Measurements from ENCODE around the gene LTO1.
A peak's percentile ranks its signal among the peaks of the same experiment; 100 is the strongest.

Gene LTO1, protein sequence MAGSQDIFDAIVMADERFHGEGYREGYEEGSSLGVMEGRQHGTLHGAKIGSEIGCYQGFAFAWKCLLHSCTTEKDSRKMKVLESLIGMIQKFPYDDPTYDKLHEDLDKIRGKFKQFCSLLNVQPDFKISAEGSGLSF

DNA sequence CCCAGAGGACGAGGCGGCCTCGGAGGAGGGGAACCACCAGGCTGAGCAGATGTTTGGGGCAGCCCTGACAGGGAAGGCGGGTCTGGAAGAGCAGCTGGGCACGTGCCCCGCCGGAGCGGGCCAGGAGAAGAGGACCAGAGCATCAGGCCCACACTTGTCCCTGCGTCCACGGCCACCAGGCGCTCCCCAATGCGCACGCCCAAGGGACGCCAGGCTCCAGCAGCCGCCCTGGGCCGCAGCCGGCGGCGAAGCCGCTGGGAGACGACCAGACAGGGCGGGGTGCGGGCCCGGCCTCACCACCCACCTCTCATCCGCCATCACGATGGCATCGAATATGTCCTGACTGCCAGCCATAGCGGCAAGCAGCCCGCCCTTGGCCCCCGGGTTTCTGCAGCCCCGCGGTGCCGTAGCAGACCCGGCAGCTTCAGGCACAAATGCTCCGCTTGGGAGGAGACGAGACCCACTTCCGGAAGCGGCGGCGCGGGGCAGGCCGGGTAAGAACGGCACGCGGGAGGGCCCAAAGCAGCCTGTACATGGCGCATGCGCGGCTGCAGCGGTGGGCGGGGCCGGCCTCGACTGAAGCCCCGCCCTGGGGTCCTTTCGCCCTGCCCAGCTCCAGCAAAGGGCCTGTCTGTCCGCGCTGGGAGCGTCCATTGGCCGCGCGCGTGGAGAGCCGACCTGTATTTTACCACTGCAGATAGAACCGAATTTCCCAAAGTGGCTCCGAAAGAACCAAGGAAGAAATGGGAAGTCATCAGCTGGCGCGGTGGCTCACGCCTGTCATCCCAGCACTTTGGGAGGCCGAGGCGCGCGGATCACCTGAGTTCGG is at the start of gene LTO1:
Gene LTO1, minus strand, starts transcription at position 468 of the 829 bp plus-strand sequence. Its CDS starts 114 bp downstream, at position 354.
- DNase-seq = peak; percentile 88

DNA sequence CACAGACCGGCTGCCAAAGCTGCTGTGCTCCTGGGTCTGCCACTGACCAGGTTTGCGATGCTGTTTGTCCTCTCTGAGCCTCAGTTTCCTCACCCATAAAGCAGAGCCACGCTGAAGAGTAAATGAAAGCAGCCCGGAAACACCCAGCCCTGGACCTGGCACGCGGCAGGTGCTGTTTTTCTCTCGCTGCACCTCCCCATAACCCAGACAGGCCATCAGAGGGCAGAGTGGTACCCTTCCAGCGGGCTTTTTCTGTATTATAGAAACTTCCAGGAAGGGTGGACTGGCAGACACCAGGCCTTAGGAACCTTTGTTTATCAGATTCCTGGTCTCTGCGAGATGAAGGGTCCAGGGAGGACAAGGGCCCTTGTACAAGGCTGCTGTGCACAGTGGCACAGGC is 46.6 kb upstream of the LTO1 start:
- no peak for DNase-seq

DNA sequence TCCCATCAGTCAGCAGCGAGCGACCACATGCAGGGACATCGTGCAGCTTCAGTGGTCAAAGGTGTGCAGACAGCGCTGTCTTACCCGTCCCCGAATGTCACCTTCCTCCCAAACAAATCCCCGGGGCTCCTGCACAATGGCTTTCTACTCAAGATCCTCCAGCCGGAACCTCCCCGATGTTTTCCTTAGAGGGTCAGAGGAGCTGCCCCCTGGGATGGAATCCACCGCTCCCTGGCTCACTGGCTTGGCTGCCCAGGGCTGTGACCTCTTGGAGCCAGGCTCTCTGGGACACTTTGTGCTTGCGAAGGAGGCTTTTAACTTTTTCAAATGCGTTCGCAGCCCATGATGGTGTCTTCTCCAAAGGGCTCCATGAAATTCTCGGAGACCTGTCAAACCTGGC is 46.0 kb upstream of the LTO1 start:
- no peak for DNase-seq

DNA sequence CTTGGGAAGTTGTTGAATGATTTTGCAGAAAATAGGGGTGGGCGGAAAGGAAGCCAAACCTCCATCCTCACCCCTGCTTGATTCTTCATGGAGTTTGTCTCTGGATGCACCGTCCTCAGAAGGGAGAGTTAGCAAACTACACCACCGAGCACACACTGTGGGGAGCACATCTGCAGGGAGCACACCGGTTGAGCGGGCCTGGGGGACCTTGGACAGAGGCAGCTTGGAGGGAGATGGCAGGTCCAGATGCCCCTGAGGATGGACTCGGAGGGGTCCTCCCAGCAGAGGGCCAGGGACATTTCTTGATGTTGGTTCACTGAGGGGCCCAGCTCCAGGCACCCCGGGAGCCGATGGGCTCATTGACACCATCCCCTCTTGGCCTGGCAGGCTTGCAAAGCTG is 43.8 kb upstream of the LTO1 start:
- DNase-seq = no peak

DNA sequence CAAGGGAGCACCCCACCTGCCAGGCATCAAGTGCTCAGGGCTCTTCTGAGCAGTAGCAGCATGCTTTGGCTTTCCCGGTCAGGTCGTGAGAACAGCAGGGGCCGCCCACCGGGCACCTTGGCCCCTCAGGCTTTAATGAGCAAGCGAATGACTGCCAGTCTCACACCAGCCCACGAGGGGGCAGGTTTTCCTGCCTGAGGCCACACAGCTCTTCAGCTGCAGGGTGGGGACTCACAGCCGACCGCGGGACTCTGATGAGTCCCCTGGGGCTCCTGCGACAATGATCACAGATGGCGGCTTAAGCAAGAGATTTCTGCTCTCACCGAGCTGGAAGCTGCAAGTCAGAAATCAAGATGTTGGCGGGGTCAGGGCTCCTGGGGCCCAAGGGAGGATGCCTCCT is 43.0 kb upstream of the LTO1 start:
- DNase-seq = peak; percentile 70

DNA sequence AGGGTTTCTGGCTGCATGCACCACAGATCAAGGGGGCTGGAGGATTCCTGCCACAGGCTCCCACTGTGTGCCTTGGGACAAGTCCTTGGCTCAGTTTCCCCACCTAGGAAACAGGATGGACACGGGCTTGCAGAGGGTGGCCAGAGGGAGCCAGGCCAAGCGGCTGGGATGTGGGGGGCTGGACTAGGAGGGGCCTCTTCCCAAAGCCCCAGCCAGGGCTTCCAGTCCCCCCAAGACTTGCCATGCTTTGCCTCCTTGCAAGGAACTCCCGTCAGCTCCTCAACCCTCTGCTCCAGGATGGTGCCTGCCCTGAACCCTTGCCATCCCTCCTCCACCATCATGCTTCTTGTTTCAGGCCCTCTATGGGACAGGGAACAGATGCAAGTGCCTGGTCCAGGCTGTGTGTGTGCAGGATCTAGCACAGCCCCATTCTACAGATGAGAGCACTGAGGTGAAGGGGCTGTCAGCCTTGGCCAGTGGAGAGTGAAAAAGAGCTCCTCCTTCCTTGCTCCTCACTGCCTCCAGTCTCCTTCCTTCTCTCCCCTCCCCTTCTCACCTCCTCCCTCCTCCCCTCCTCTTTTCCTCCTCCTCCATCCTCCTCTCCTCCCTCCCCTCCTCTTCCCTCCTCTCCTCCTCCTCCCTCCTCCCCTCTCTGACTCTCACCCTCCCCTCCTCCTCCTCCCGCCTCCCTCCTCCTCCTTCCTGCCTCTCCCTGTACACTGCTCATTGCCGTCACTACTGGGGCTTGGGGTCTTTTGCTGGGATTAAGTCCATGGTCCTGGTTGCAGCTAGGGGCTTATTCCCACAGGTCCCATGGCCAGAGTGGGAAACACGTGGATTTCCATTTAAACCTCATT is 42.0 kb upstream of the LTO1 start:
- DNase-seq = no peak

DNA sequence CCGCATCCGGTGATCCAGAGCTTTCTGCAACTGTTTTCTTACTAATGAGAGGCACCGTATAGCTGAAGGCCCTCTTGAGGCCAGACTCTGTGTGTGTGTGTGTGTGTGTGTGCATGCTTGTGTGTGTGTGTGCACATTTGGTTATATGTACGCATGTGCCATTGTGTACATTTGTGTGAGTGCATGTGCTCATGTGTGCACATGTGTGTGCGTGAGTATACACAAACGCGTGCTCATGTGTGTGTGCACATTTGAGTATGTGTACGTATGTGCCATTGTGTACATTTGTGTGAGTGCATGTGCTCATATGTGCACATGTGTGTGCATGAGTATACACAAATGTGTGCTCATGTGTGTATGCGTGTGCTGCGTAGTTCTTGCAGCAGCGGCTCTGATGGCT is 40.9 kb upstream of the LTO1 start:
- no peak for DNase-seq

DNA sequence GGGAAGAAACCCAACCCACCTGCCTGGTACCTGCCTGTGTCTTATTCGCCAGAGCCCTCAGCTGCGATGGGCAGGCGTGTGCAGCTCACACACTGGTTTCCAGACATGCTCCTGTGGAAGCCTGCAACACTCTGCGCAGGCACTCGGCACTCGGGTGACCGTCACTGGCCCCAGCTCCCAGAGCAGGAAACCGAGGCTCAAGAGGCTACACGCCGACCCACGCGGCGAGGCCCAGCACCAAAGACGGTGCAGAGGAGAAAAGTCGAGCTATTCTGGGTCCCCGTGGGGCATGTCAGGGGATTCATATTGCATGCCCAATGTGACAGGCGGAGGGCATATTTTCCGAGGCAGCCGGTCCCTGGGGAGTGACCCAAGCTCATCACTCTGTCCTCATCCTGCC is 40.3 kb upstream of the LTO1 start:
- DNase-seq = no peak

DNA sequence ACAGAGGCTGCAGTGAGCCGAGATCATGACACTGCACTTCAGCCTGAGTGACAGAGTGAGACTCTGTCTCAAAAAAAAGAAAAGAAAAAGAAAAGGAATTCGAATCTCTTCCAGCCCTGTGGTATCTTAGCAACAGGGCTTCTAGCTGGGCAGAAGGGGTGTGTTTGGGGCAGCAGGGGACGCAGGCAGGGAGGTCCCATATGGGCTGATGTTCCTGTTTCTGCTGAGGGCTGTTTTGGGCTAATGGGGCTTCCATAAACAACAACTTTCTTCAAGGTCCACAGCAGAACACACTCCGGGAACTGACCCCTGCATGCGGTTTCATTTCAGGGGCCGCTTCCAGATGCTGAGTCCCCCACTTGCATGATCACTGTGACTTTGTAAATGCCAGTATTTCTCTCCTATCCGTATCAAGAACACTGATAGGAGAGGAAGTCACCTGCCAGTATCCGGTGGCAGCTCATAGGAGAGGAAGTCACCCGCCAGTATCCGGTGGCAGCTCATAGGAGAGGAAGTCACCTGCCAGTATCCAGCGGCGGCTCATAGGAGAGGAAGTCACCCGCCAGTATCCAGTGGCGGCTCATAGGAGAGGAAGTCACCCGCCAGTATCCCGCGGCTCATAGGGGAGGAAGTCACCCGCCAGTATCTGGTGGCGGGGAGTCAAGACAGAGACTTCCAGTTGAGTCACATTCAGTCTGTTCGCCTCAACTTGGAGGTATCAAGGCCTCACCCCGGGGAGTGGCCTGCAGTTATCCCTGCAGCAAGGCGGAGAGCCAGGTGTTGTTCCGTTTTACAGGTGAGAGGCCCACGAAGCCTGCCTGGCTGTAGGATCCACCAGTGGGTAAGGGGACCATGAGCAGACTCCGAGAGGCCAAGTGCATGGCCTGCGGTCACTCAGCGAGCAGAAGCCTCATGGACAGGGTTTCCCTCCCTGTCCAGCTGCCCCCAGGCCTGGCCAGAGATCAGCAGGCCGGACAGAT is 37.0 kb upstream of the LTO1 start:
- DNase-seq = no peak

DNA sequence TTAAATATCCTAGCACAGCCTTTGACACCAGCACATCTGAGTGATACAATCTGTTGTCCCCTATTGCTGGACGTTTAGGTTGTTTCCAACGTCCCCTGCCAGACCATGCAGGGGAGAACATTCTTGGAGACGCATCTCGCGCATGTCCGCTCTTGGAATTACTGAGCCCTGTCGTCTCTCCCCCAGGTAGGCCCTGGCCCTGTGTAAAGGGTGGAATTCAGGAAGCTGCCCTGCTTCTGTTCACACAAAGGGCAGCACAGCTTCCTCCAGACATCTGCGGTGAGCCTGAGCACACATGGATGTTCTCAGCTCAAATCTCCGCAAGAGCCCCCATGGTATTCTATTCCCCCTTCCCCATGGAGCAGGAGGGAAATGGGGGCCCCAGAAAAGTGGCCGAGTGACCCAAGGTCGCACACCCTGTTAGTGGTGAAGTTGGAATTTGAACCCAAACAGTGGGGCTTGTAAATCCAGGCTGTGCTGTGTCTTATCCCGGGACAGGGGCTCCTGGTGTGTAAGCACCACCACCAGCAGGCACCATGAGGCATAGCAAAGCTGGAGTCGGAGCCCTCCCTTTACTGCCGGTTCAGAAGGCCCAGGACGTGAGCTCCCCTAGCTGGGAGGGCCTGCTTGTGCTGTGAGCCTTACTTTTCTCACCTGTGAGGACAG is 33.7 kb upstream of the LTO1 start:
- no peak for DNase-seq

DNA sequence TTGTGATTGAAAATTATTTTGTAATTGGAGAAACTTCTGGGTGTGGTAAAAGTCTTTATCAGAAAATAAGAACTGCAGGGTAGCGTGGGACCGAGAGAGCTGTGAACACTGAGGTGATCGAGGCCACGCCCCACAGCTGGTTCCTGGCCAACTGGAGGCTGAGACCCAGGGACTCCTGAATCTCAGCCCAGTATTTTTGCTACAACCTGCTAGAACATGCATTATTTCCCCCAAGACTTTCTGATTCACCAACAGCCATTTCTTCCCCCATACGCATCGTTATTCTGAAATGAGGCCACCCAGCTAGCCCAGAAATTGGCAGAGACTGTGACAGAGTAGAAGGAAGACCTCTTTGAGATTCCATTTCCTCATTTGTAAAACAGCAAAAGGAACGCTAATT is 32.0 kb upstream of the LTO1 start:
- DNase-seq = peak; percentile 37

DNA sequence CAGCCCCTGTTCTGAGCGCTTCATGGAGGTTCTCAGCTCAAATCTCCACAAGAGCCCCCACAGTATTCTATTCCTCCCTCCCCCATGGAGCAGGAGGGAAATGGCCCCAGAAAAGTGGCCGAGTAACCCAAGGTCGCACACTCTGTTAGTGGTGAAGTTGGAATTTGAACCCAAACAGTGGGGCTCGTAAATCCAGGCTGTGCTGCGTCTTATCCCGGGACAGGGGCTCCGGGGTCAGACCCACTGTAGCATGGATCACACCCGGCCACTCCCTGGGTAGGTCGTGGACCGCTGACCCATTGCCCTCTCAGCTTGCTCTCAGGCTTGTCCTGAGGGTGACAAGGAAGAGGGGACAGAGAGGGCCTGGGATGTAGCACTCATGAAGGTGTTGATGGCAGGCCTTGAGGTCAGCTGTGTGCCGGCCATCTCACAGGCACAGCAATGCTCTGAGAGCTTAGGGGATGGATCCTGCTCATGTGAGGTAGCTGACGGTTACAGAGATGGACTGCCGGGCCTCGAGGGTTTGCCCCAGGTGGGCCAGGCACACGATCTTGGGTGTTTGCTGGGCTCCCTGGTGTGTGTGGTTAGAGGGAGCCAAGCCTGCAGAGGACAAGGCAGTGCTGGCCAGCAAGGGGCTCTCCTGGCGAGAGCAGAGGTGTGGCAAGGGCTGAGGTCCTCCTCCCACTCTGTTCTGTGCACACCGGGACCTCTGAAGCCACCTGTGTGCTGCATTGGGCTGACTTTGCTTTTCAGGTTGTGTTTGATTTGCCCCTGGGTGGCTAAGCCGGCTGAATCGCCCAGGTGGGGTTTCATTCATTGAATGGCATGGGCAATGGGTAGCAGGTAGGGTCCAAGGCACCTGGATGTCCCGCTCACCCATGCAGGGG is 31.0 kb upstream of the LTO1 start:
- no peak for DNase-seq

DNA sequence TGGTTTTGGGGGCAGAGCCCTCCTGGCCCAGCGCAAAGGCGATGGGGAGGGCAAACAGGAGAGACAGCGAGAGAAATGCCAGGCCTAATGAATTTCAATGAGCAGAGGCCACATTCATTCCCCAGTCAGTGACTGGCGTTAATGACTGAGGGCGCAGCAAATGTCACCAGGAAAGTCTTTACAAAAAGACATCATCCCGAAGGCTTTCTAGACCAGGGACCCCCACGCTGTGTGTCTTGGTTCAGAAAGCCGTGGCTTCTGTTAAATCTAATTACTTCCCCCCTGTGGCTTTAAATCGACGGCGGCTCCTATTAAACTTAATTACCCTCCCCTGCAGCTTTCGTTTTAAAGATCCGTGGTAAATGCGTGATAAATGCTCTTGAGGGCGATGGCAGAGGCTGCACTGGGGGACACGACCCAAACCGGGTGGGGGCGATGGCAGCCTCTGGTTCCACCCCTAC is 30.2 kb upstream of the LTO1 start:
- DNase-seq = no peak

DNA sequence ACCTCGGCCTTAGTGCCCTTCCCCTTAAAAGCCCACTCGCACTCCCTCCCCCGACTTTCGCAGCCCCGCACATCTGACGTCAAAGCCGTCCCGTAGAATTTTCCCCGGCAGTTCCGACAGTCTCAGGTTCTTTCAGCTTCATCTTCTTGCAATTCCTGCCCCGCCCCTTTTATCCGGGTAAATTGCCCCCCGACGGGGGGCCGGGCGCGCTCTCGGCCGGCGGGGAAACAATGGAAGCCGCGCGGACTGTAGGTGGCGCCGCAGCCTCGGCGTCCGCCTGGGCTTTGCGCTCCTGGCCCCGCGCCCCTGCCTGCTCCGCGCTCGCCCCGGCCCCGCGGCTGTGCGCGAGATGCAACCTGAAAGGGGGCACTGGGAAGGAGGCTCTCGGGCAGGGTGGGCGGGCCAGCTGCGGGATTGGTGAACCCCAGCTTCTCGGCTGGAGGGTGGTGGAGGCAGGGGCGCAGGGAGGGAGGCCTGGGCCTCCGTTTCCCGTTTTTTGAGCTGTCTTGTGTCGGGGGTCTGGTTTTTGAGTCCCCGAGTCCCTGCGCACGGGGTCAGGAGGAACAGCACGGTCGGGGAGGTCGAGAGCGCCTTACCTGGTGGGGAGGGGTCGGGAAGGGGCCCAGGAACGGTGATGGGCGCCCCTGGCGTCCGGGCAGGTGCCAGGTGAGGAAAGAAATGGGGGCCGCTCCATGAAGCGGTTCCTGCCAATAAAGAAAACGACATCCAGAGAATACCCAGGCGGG is 29.5 kb upstream of the LTO1 start:
- DNase-seq = peak; percentile 53

DNA sequence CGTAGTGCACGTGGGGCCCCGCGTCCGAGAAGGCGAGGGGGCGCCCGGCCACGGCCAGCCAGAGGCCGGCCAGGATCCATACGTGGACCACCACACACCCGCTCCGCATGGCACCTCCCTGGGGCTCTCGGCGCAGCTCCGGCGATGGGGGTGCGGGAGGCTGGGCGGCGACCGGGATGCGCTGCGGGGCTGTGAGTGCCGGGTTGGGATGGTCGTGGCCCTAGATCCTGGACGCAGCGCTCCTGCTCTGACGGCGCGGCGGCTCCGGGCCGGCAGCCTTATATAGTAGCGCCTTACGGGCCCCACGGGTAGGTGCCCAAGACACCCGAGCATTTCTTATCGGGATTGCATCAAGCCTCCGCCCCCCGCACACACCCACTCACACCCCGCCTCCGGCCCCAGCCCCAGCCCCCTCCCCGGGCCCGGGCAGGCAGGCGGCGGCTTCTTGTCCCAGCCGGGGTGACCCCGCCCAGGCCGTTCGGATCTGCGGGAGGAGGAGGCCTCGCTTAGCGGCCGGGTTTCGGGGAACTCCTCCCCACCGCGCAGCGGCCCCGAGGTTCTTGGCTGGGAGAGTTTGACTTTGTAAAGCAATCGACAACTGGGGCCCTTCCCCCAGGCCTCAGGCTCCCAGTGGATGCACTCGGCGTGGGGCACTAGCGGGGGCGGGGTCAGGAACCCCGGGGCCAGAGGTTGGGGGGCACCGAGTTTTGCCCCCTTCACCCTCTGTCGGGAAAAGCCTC is 28.8 kb upstream of the LTO1 start, which contains the start of gene FGF19:
Gene FGF19, minus strand, starts transcription at position 255 of the 740 bp plus-strand sequence. Its CDS starts 146 bp downstream, at position 109.
- no peak for DNase-seq

DNA sequence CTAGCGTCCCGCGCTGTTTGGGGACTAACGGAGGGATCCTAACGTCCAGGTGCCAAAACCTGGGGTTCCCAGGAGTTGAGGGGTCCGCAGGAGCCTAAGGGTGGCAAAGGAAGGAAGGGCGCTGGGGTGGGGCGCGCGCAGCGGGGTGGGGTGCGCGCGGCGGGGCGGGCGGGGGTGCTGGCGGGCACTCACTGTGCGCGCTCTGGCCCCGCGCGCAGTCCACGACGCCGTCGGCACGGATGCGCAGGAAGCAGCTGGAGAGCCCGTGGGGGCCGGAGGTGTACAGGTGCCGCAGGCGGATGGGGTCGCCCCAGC is 28.3 kb upstream of the LTO1 start:
- no peak for DNase-seq

DNA sequence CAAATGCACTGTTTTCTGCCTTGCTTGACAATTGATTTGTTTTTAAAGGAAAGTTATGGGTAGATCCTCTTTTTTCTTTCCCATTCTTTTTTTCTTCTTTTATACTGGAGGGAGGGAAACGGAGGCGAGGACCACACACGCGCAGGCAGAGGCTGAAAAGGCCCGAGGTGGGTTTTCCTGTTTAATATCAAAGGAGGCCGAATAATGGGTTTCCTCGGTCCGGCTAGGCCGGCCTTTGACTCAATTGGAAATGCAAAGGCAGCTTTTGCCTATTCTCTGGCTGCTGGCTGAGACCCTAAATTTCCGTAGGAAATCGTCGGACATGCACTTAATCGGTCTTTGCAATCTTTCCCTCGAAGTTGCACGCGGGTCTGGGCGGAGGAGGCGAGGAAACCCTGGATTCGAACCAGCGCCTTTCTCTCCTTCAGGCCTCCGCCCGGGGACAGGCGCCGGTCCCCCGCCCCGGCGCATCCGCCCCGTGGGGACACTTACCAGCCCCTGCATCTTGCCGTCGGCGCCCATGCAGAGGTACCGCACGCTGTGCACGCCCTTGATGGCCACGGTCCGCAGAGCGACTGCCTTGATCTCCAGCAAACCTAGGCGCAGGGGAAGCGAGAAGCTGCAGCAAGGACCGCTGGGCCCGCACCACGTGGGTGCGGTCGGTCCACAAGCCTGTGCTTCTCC is 27.8 kb upstream of the LTO1 start:
- DNase-seq = no peak

DNA sequence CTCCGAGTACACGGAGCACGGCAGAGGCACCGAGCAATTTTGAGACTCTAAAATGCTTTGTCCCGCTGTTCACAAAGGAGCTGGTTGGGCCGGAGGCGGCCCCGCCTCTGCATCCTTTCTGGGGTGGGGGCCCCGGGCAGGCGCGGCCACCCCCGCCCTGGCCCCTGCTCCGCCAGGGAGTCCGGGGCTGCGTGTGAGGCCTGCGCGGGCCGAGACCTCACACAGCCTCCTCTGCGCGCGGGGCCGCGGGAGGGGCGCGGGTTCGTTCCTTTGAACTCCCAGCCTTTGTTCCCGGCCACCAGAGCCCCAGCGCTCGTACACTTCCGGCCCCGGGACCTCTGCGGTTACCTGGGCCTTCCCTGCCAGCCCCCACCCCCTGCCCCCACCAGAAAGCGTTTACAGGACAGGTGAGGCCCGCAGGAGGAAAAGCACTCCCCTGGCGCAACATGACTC is 27.1 kb upstream of the LTO1 start:
- DNase-seq = no peak

Measured in NCI-H1105 treated with DMSO at 0.1 percent for 48 hours (cell line).